Measurements from ENCODE around the gene ZNHIT1.

GRCh38 chr7:101217388-101218235, at the start of gene ZNHIT1, which contains the start of gene PLOD3:
- TF ChIP-seq, protein P1, sequence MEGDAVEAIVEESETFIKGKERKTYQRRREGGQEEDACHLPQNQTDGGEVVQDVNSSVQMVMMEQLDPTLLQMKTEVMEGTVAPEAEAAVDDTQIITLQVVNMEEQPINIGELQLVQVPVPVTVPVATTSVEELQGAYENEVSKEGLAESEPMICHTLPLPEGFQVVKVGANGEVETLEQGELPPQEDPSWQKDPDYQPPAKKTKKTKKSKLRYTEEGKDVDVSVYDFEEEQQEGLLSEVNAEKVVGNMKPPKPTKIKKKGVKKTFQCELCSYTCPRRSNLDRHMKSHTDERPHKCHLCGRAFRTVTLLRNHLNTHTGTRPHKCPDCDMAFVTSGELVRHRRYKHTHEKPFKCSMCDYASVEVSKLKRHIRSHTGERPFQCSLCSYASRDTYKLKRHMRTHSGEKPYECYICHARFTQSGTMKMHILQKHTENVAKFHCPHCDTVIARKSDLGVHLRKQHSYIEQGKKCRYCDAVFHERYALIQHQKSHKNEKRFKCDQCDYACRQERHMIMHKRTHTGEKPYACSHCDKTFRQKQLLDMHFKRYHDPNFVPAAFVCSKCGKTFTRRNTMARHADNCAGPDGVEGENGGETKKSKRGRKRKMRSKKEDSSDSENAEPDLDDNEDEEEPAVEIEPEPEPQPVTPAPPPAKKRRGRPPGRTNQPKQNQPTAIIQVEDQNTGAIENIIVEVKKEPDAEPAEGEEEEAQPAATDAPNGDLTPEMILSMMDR (IDR thresholded peaks at IDR 0.05; ENCODE audit: insufficient read depth, low read depth, low read length) = no peak
- TF ChIP-seq EZH2 (IDR thresholded peaks at IDR 0.05; ENCODE audit: insufficient read depth, low read length) = no peak
